HG03039 (cell line): ENCODE measurements around the gene LAMA3.

Source experiments
- ATAC-seq: cut with Tn5 transposase; IDR thresholded peaks from one replicate; pipeline ENCODE4 v1.9.1; 2021; ENCODE audit warnings: mild to moderate bottlenecking, moderate library complexity; ENCODE audit not compliant: unreplicated experiment

The LAMA3 gene

DNA sequence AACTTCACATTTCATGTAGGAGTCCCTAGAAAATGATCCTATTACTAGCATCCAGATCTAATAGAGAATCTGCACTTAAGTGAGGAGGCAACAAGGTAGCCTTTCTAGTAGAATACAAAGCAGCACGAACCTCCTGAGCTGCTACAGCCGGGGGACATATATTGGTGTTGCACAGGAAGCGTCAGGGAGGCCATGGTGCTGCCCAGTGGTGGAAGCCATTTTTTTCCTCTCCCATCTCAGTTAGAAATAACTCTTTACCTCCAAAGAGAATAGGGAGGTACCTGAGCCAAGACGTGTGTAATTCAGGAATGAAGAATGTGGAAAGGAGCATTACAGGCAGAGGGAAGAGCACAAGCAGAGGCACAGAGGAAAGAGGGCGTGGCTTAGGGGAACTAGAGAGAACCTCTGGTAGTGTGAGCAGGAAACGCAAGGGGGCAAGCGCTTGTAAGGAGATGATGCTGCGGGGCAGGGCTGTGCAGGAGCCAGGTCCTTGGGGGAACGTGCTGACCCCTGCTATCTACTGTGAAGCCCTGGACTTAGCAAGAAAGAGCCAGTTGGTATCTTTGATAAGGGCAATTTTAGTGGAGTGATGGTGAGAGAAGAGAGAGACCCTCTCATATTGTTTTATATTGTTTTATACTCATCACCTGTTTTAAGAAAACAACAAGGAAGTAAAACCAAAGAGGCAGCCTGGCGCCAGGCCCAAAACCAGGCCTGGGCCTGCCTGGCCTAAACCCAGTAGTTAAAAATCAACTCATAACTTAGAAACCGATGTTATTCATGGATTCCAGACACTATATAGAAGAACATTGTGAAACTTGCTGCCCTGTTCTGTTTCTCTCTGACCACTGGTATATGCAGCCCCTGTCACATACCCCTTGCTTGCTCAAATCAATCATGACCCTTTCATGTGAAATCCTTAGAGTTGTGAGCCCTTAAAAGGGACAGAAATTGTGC lies 275.3 kb downstream of the LAMA3 start:
- ATAC-seq, result no peak

GRCh38 chr18:23966909-23967308 lies 277.7 kb downstream of the LAMA3 start:
- ATAC-seq, result no peak

GRCh38 chr18:23967321-23968089 lies 278.3 kb downstream of the LAMA3 start:
- no peak for ATAC-seq

- no peak for ATAC-seq
These were observed 279.7 kb downstream of the LAMA3 start for GRCh38 chr18:23968638-23969604.

DNA sequence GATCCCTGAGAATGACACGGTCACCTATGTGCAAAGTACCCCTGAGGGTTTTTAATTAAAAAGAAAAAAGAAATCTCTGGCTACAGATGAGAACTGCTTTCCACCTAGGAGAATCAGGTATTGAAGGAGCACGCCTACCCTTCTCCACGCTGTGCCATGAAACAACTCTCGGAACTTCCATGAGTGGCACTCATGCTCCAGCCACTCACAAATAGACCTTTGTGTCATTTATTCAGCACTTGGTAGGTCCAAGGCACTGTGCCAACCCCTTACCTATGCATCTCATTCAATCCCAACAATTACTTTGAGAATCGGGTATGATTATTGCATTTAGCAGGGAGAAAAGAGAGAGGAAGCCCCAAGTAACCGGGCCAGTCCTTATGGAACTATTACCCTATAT lies 280.4 kb downstream of the LAMA3 start:
- no peak for ATAC-seq

DNA sequence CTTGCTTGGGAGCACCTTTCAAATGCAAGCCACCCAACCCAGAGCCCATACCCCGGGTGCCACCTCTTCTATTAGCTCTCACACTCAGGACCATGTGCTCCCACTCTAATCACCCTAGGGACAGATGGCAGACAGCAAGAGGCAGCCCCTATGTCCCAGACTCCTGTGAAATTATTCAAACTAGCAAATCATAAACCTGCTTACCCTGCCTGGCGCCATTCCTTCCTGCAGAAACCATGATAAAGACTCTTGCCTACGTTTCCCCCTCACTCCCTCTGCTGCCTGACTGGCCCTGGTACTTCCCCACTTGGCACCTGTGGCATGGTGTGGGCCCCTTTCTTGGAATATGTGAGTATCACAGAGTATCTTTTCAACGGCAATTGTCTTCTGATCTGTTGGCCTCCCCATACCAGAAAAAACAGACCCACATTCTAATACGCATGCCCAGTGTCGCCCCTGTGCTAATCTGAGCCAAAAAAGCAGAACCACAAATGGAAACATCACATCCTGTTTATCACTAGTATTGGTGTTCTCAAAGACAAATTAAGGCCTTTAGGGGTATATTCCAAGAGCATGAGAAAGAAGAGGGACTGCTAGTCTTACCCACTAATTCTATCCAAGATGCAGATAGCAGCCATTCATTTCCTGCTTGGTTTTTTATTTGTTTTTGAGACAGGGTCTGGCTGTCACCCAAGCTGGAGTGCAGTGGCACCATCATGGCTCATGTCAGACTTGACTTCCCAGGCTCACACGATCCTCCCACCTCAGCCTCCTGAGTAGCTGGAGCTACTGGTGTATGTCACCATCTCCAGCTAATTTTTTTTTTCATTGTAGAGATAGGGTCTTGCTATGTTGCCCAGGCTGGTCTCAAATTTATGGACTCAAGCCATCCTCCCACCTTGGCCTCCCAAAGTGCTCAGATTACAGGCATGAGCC lies 281.2 kb downstream of the LAMA3 start:
- ATAC-seq, result no peak

DNA sequence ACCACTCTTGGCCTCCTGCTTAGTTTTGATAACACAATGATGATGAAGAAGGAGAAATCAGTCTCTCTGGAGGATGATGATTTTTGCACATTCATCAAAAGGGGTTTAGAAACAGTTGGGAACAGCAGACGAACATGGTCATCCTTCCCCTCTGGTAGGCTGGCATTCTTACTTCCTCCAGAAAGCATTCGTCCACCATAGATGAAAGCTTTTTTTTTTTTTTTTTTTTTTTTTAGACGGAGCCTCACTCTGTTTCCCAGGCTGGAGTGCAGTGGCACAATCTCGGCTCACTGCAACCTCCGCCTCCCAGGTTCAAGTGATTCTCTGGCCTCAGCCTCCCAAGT lies 281.8 kb downstream of the LAMA3 start:
- no peak for ATAC-seq

- ATAC-seq, result no peak
These were observed 282.5 kb downstream of the LAMA3 start for GRCh38 chr18:23971666-23972230.

GRCh38 chr18:23972453-23972852 lies 283.2 kb downstream of the LAMA3 start:
- ATAC-seq, result peak; percentile 85

- no peak for ATAC-seq
These were observed 287.9 kb downstream of the LAMA3 start for GRCh38 chr18:23977103-23977502.

DNA sequence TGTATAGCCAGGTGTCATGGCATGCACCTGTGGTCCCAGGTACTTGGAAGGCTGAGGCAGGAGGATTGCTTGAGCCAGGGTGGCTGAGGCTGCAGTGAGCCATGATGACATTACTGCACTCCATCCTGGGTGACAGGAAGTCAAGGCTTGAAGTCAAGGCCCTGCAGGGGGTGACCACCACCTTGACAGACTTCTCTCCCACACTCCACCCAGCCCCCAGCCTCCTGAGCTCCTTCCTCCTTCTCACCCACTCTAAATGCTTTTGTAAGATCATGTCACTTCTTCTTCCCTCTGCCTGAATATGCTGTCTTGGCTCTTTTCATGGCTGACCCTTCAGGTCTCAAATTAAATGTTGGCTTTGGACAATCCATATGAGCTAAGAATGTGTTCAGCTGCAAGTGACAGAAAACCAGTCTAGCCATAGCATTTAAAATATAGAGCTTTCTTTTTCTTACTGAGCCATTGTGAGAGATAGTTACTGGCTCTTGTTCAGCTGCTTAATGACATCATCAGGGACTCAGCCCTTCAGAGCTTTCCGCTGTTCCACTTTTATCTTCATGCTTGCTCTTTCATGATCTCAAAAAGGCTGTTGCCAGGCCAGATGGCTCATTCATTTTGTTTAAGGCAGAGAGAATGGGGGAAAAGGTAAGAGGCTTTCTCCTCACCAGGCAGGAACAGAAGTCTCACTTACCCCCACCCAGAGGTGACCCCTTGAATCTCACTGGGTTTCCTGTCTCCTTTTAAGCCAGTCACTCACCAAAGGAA lies 288.6 kb downstream of the LAMA3 start:
- ATAC-seq, result no peak

GRCh38 chr18:23981369-23981980 lies 292.2 kb downstream of the LAMA3 start:
- ATAC-seq, result peak; percentile 88

- no peak for ATAC-seq
These were observed 293.2 kb downstream of the LAMA3 start for GRCh38 chr18:23982155-23983079.

GRCh38 chr18:23983112-23983511 lies 293.9 kb downstream of the LAMA3 start:
- ATAC-seq, result no peak

DNA sequence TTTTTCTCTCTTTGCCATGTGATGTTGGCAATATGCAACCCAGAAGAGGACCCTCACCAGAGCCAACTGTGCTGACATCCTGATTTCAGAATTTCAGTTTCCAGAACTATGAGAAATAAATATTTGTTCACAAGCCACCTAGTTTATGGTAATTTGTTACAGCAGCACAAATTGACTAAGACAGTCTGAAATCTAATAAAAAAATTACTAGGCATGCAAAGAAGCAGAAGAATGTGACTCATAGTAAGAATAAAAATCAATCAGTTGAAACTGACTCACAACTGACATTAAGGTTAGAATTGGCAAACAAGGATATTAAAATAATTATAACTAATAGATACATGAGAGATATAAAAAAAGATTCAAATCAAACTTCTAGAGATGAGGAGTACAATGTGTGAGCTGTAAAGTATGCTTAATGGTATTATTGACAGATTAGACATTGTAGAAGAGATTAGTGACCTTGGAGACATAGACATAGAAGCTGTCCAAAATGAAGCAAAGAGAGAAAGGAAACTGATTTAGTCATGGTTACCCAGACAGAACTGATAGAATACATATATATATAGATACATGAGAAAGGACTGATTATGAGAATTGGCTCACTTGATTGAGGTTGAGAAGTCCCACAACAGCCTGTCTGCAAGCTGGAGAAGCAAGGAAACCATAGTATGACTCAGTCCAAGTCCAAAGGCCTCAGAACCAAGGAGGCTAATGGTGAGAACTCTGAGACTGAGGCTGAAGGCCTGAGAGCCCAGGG lies 297.5 kb downstream of the LAMA3 start:
- peak; percentile 73 for ATAC-seq
